Trophoblast cell (in vitro differentiated cells and primary cell): ENCODE measurements around the gene MYCBPAP.

Experiments used
- DNase-seq, 2 donors: peaks; one replicate each; pipeline ENCODE4 v3.0.0-alpha.2; 2016
- H2AFZ ChIP-seq: 2 replicates; pipeline ENCODE4 v1.6.1; 2013; ENCODE audit warnings: low read length, moderate library complexity, mild to moderate bottlenecking; ENCODE audit not compliant: insufficient read depth, poor library complexity
- H2AK5ac ChIP-seq: 2 replicates; pipeline ENCODE4 v1.6.1; 2013; ENCODE audit warnings: mild to moderate bottlenecking, low read length
- H2BK120ac ChIP-seq: 2 replicates; pipeline ENCODE4 v1.6.1; 2013; ENCODE audit warnings: low read length, mild to moderate bottlenecking, moderate library complexity; ENCODE audit not compliant: insufficient read depth, poor library complexity
- H2BK12ac ChIP-seq: 2 replicates; pipeline ENCODE4 v1.6.1; 2013; ENCODE audit warnings: mild to moderate bottlenecking, low read length, moderate library complexity
- H2BK5ac ChIP-seq: 2 replicates; pipeline ENCODE4 v1.6.1; 2013; ENCODE audit warnings: low read length, low read depth, moderate library complexity, mild to moderate bottlenecking; ENCODE audit not compliant: poor library complexity
- H3K14ac ChIP-seq: 2 replicates; pipeline ENCODE4 v1.6.1; 2013; ENCODE audit warnings: mild to moderate bottlenecking, low read length
- H3K18ac ChIP-seq: 2 replicates; pipeline ENCODE4 v1.6.1; 2013; ENCODE audit warnings: mild to moderate bottlenecking, low read length
- H3K23ac ChIP-seq: 2 replicates; pipeline ENCODE4 v1.6.1; 2013; ENCODE audit warnings: low read length
- H3K27ac ChIP-seq: 2 replicates; pipeline ENCODE4 v1.5.1; 2013; ENCODE audit warnings: low read depth, mild to moderate bottlenecking, inconsistent platforms, low read length, moderate library complexity
- H3K27me3 ChIP-seq: 2 replicates; pipeline ENCODE4 v1.6.1; 2013; ENCODE audit warnings: inconsistent platforms, mild to moderate bottlenecking, low read length, moderate library complexity; ENCODE audit not compliant: insufficient read depth
- H3K36me3 ChIP-seq, 2 experiments: 1 replicate in 1 of 2; 2 replicates in 1 of 2; pipeline ENCODE4 v1.6.1; 2013; ENCODE audit warnings: low read length in 2 of 2, mild to moderate bottlenecking in 2 of 2, moderate library complexity in 1 of 2; ENCODE audit not compliant: insufficient read depth in 2 of 2, control insufficient read depth in 1 of 2
- H3K4ac ChIP-seq: 2 replicates; pipeline ENCODE4 v1.6.1; 2013; ENCODE audit warnings: low read depth, mild to moderate bottlenecking, low read length, moderate library complexity
- H3K4me1 ChIP-seq, 2 experiments: 1 replicate in 1 of 2; 2 replicates in 1 of 2; pipeline ENCODE4 v1.6.1; 2013; ENCODE audit warnings: low read length in 2 of 2, mild to moderate bottlenecking in 2 of 2, moderate library complexity in 1 of 2; ENCODE audit not compliant: insufficient read depth in 2 of 2, control insufficient read depth in 1 of 2
- H3K4me2 ChIP-seq: 2 replicates; pipeline ENCODE4 v1.6.1; 2013; ENCODE audit warnings: inconsistent platforms, mild to moderate bottlenecking, low read length, moderate library complexity
- H3K4me3 ChIP-seq: 2 replicates; pipeline ENCODE4 v1.5.1; 2013; ENCODE audit warnings: mild to moderate bottlenecking, low read depth, low read length, inconsistent platforms
- H3K79me1 ChIP-seq: one replicate; pipeline ENCODE4 v1.6.1; 2013; ENCODE audit warnings: low read length
- H3K79me2 ChIP-seq: 2 replicates; pipeline ENCODE4 v1.6.1; 2013; ENCODE audit warnings: low read length, mild to moderate bottlenecking; ENCODE audit not compliant: control insufficient read depth, insufficient read depth, poor library complexity
- H3K9ac ChIP-seq: 2 replicates; pipeline ENCODE4 v1.6.1; 2013; ENCODE audit warnings: mild to moderate bottlenecking, low read length
- H3K9me3 ChIP-seq: 2 replicates; pipeline ENCODE4 v1.6.1; 2013; ENCODE audit warnings: low read depth, mild to moderate bottlenecking, control low read depth, inconsistent platforms, low read length; ENCODE audit not compliant: insufficient read depth
- H4K12ac ChIP-seq: 2 replicates; pipeline ENCODE4 v1.6.1; 2013; ENCODE audit warnings: low read depth, mild to moderate bottlenecking, low read length, moderate library complexity
- H4K8ac ChIP-seq: 2 replicates; pipeline ENCODE4 v1.6.1; 2013; ENCODE audit warnings: low read depth, mild to moderate bottlenecking, low read length, moderate library complexity
- H4K91ac ChIP-seq: one replicate; pipeline ENCODE4 v1.6.1; 2013; ENCODE audit warnings: low read depth, mild to moderate bottlenecking, low read length, moderate library complexity
- WGBS: extraction: QIAGEN DNeasy Blood & Tissue Kit; methylation state at CpG from one replicate; pipeline ENCODE4 v1.1.7; 2013; ENCODE audit warnings: missing lambda C conversion rate; ENCODE audit not compliant: insufficient read length, insufficient coverage; ENCODE audit errors: extremely low coverage; 5-methylcytosine and 5-hydroxymethylcytosine counted together

MYCBPAP gene

GRCh38 chr17:50549969-50550368 lies 41.7 kb downstream of the MYCBPAP start:
- Histone ChIP-seq H3K9me3 (no peaks in the 10 kb centered on the region), H3K4ac (no peak overlapping the region), H2BK12ac (no peak overlapping the region)

GRCh38 chr17:50550661-50551432 lies 42.6 kb downstream of the MYCBPAP start:
- no peak overlapping the region for H2AFZ ChIP-seq
- H4K91ac ChIP-seq, result no peak overlapping the region
- no peak overlapping the region for H3K9ac ChIP-seq
- H3K14ac ChIP-seq, result no peak overlapping the region
- H2BK120ac ChIP-seq, result no peak overlapping the region
- no peak overlapping the region for H3K4me2 ChIP-seq
- H3K36me3 ChIP-seq, result no peaks in the 10 kb centered on the region
- H3K18ac ChIP-seq, result no peak overlapping the region
- no CpG with 5 or more reads among the region's 32 CpGs for WGBS
- no peak overlapping the region for H2BK5ac ChIP-seq
- H2AK5ac ChIP-seq, result no peak overlapping the region
- H3K4me1 ChIP-seq, result peaks cover 4 to 8% of the 10 kb centered on the region in 2 experiments
- no peak overlapping the region for H4K12ac ChIP-seq
- H3K79me2 ChIP-seq, result peaks cover 2% of the 10 kb centered on the region
- H2BK12ac ChIP-seq, result no peak overlapping the region
- peak; percentile 79 to 88 for DNase-seq
- H4K8ac ChIP-seq, result no peak overlapping the region
- H3K27me3 ChIP-seq, result no peaks in the 10 kb centered on the region
- H3K79me1 ChIP-seq, result peaks cover 4% of the 10 kb centered on the region
- no peak overlapping the region for H3K4ac ChIP-seq
- H3K23ac ChIP-seq, result no peak overlapping the region
- H3K9me3 ChIP-seq, result no peaks in the 10 kb centered on the region
- H3K4me3 ChIP-seq, result no peak overlapping the region
- H3K27ac ChIP-seq, result no peak overlapping the region

More at GRCh38 chr17:50549969-50550368, 41.7 kb downstream of the MYCBPAP start:
- Histone ChIP-seq H4K12ac (no peak overlapping the region), H3K23ac (no peak overlapping the region), H2BK120ac (no peak overlapping the region), H4K91ac (no peak overlapping the region), H3K79me2 (peaks cover 2% of the 10 kb centered on the region), H3K14ac (no peak overlapping the region), H3K4me1 (peaks cover 4 to 8% of the 10 kb centered on the region in 2 experiments), H3K4me2 (no peak overlapping the region), H2BK5ac (no peak overlapping the region), H3K79me1 (peaks cover 4% of the 10 kb centered on the region), H3K9ac (no peak overlapping the region), H3K36me3 (no peaks in the 10 kb centered on the region), H4K8ac (no peak overlapping the region), H3K27ac (no peak overlapping the region), H3K27me3 (no peaks in the 10 kb centered on the region), H3K4me3 (no peak overlapping the region), H2AK5ac (no peak overlapping the region), H2AFZ (no peak overlapping the region), H3K18ac (no peak overlapping the region)
- no CpG with 5 or more reads among the region's 11 CpGs for WGBS
- DNase-seq, result no peak

- Histone ChIP-seq H3K4me2 (no peak overlapping the region), H3K4ac (no peak overlapping the region), H3K27ac (no peak overlapping the region), H2BK5ac (no peak overlapping the region), H3K23ac (no peak overlapping the region), H3K79me2 (peaks cover 2% of the 10 kb centered on the region), H3K4me3 (no peak overlapping the region), H4K8ac (no peak overlapping the region), H3K79me1 (peaks cover 4% of the 10 kb centered on the region), H3K36me3 (no peaks in the 10 kb centered on the region), H3K14ac (no peak overlapping the region), H3K4me1 (peaks cover 4 to 8% of the 10 kb centered on the region in 2 experiments), H3K9ac (no peak overlapping the region), H4K91ac (no peak overlapping the region), H2AFZ (no peak overlapping the region), H3K18ac (no peak overlapping the region), H2BK120ac (no peak overlapping the region), H3K27me3 (no peaks in the 10 kb centered on the region), H3K9me3 (no peaks in the 10 kb centered on the region), H4K12ac (no peak overlapping the region), H2AK5ac (no peak overlapping the region), H2BK12ac (no peak overlapping the region)
- no peak for DNase-seq
- no CpG with 5 or more reads among the region's 8 CpGs for WGBS
These were observed 43.2 kb downstream of the MYCBPAP start for GRCh38 chr17:50551433-50551815.

GRCh38 chr17:50551884-50552283 lies 43.6 kb downstream of the MYCBPAP start:
- no peak overlapping the region for H3K9ac ChIP-seq
- H2BK5ac ChIP-seq, result no peak overlapping the region
- no peak overlapping the region for H4K12ac ChIP-seq
- peaks cover 4% of the 10 kb centered on the region for H3K79me1 ChIP-seq
- H3K14ac ChIP-seq, result no peak overlapping the region
- peaks cover 4 to 8% of the 10 kb centered on the region in 2 experiments for H3K4me1 ChIP-seq
- WGBS, result no CpG with 5 or more reads among the region's 12 CpGs
- H3K27me3 ChIP-seq, result peaks cover 3% of the 10 kb centered on the region
- H3K4me3 ChIP-seq, result no peak overlapping the region
- no peak overlapping the region for H3K27ac ChIP-seq
- no peak overlapping the region for H4K91ac ChIP-seq
- H2AFZ ChIP-seq, result no peak overlapping the region
- H3K4ac ChIP-seq, result no peak overlapping the region
- no peaks in the 10 kb centered on the region for H3K36me3 ChIP-seq
- no peak for DNase-seq
- H3K4me2 ChIP-seq, result no peak overlapping the region
- H3K79me2 ChIP-seq, result peaks cover 2% of the 10 kb centered on the region
- peaks cover 2% of the 10 kb centered on the region for H3K9me3 ChIP-seq
- no peak overlapping the region for H3K18ac ChIP-seq
- H3K23ac ChIP-seq, result no peak overlapping the region
- no peak overlapping the region for H2BK120ac ChIP-seq
- no peak overlapping the region for H4K8ac ChIP-seq
- H2BK12ac ChIP-seq, result no peak overlapping the region
- no peak overlapping the region for H2AK5ac ChIP-seq
